H1 (cell line): ENCODE results near the gene ASAP2. TPM values are rescaled to one million over a fixed set of nuclear protein-coding genes. Genes with fewer than 3 reads are reported as not detected.
A peak's percentile ranks its signal among the peaks of the same experiment; 100 is the strongest.

Source experiments
- CTCF ChIA-PET: fragments of 300-600 bp; sonication (Branson Sonifier 250); formaldehyde crosslinking; loops from one replicate; lab custom pipeline; 2021; ENCODE audit not compliant: partially characterized antibody; lab: Charles Lee
- POLR2A ChIA-PET: fragments of 300-600 bp; sonication (Branson Sonifier 250); formaldehyde crosslinking; loops from one replicate; lab custom pipeline; 2021; ENCODE audit warnings: inconsistent platforms; ENCODE audit not compliant: partially characterized antibody; lab: Charles Lee
- DNase-seq, 2 experiments: peaks; one replicate each; pipeline versions ENCODE4 v3.0.0 to v3.0.0-alpha.2; 2010 to 2022; ENCODE audit warnings: low spot score in 2 of 2, low read depth in 1 of 2, mixed read lengths in 1 of 2
- FAIRE-seq: peaks from 2 replicates; lab custom pipeline; 2011; peaks lifted over from hg19 to GRCh38; lab: Jason Lieb, UNC
- H2AFZ ChIP-seq: 2 replicates; pipeline ENCODE4 v1.8.1; 2012; ENCODE audit warnings: low read length, inconsistent platforms
- H2AK5ac ChIP-seq: 2 replicates; pipeline ENCODE4 v1.6.1; 2013; ENCODE audit warnings: low read depth, low read length
- H2BK120ac ChIP-seq: replicated peaks from 2 replicates; pipeline ENCODE3; 2013; ENCODE audit warnings: low read depth, low read length, inconsistent platforms
- H2BK12ac ChIP-seq: 2 replicates; pipeline ENCODE4 v1.6.1; 2013; ENCODE audit warnings: low read depth, low read length
- H2BK15ac ChIP-seq: 2 replicates; pipeline ENCODE4 v1.6.1; 2013; ENCODE audit warnings: low read length
- H2BK20ac ChIP-seq: 2 replicates; pipeline ENCODE4 v1.6.1; 2013; ENCODE audit warnings: low read length
- H2BK5ac ChIP-seq: 2 replicates; pipeline ENCODE4 v1.6.1; 2013; ENCODE audit warnings: low read depth, low read length
- H3K14ac ChIP-seq: 2 replicates; pipeline ENCODE4 v1.6.1; 2013; ENCODE audit warnings: inconsistent platforms; ENCODE audit not compliant: insufficient read length
- H3K18ac ChIP-seq: 2 replicates; pipeline ENCODE4 v1.6.1; 2013; ENCODE audit warnings: low read length; ENCODE audit errors: extremely low read depth
- H3K23ac ChIP-seq: 2 replicates; pipeline ENCODE4 v1.6.1; 2013; ENCODE audit warnings: inconsistent platforms; ENCODE audit not compliant: insufficient read length
- H3K23me2 ChIP-seq: 2 replicates; pipeline ENCODE4 v1.6.1; 2013; ENCODE audit warnings: low read depth, low read length
- H3K27ac ChIP-seq: 2 replicates; pipeline ENCODE4 v1.6.1; 2011; ENCODE audit warnings: low read depth, low read length, inconsistent platforms
- H3K27me3 ChIP-seq, 4 experiments: replicated peaks in 1 of 4; 1 replicate in 1 of 4; 2 replicates in 3 of 4; pipeline versions ENCODE4 v1.6.1 to v1.8.1; 2011 to 2013; ENCODE audit warnings: low read length in 3 of 4, mild to moderate bottlenecking in 3 of 4, inconsistent platforms in 2 of 4, mixed read lengths in 2 of 4, moderate library complexity in 1 of 4; ENCODE audit not compliant: control insufficient read depth in 3 of 4, insufficient read depth in 3 of 4; ENCODE audit errors: extremely low read depth in 1 of 4
- H3K36me3 ChIP-seq, 4 experiments: 2 replicates each; pipeline versions ENCODE4 v1.6.1 to v1.8.1; 2011 to 2013; ENCODE audit warnings: mild to moderate bottlenecking in 4 of 4, low read length in 3 of 4, moderate library complexity in 2 of 4, control low read depth in 1 of 4, inconsistent platforms in 1 of 4; ENCODE audit not compliant: insufficient read depth in 4 of 4, control insufficient read depth in 2 of 4
- H3K4ac ChIP-seq: replicated peaks from 2 replicates; pipeline ENCODE3; 2013; ENCODE audit warnings: low read length, low read depth, mixed read lengths, inconsistent platforms; ENCODE audit not compliant: insufficient read length
- H3K4me1 ChIP-seq, 4 experiments: replicated peaks in 1 of 4; 1 replicate in 1 of 4; 2 replicates in 3 of 4; pipeline versions ENCODE4 v1.6.1 to v1.8.1; 2011 to 2013; ENCODE audit warnings: low read length in 3 of 4, inconsistent platforms in 2 of 4, mixed read lengths in 1 of 4; ENCODE audit not compliant: insufficient read depth in 4 of 4, control insufficient read depth in 3 of 4
- H3K4me2 ChIP-seq, 2 experiments: 2 replicates each; pipeline versions ENCODE4 v1.6.1 to v1.8.1; 2011 to 2013; ENCODE audit warnings: low read depth in 2 of 2, low read length in 2 of 2, control low read depth in 1 of 2, inconsistent platforms in 1 of 2, mild to moderate bottlenecking in 1 of 2; ENCODE audit not compliant: insufficient read depth in 1 of 2
- H3K4me3 ChIP-seq, 4 experiments: fragments of 200-600, 300-600 bp in 1 of 4; sonication (generic), shearing (Covaris generic), sonication (Bioruptor Twin) in 1 of 4; 2 replicates each; pipeline versions ENCODE4 v1.5.1 to v1.8.1; 2011 to 2016; ENCODE audit warnings: low read length in 4 of 4, low read depth in 3 of 4, control low read depth in 2 of 4, inconsistent platforms in 2 of 4, mild to moderate bottlenecking in 2 of 4, mixed read lengths in 1 of 4, moderate library complexity in 1 of 4; ENCODE audit not compliant: insufficient read depth in 2 of 4; ENCODE audit errors: extremely low read depth in 1 of 4
- H3K56ac ChIP-seq: replicated peaks from 2 replicates; pipeline ENCODE3; 2013; ENCODE audit warnings: low read depth, mild to moderate bottlenecking, mixed read lengths, low read length, inconsistent platforms; ENCODE audit not compliant: insufficient read length
- H3K79me1 ChIP-seq: 2 replicates; pipeline ENCODE4 v1.6.1; 2013; ENCODE audit warnings: low read depth, low read length, control low read depth
- H3K79me2 ChIP-seq, 2 experiments: 2 replicates each; pipeline versions ENCODE4 v1.6.1 to v1.8.1; 2012 to 2013; ENCODE audit warnings: low read length in 2 of 2, mild to moderate bottlenecking in 2 of 2, inconsistent platforms in 1 of 2; ENCODE audit not compliant: insufficient read depth in 2 of 2, control insufficient read depth in 1 of 2
- H3K9ac ChIP-seq, 4 experiments: replicated peaks in 1 of 4; 1 replicate in 1 of 4; 2 replicates in 3 of 4; pipeline versions ENCODE4 v1.6.1 to v1.8.1; 2011 to 2013; ENCODE audit warnings: low read depth in 3 of 4, low read length in 3 of 4, control low read depth in 2 of 4, mild to moderate bottlenecking in 2 of 4, moderate library complexity in 2 of 4, inconsistent platforms in 1 of 4; ENCODE audit errors: extremely low read depth in 1 of 4
- H3K9me3 ChIP-seq, 2 experiments: 2 replicates each; pipeline versions ENCODE4 v1.6.1 to v1.8.1; 2012 to 2013; ENCODE audit warnings: mild to moderate bottlenecking in 2 of 2, moderate library complexity in 2 of 2, control low read depth in 1 of 2, inconsistent platforms in 1 of 2, low read depth in 1 of 2, low read length in 1 of 2, mixed read lengths in 1 of 2; ENCODE audit not compliant: insufficient read depth in 2 of 2
- H4K20me1 ChIP-seq, 2 experiments: replicated peaks in 1 of 2; 2 replicates each; pipeline versions ENCODE3 to v1.8.1; 2011 to 2013; ENCODE audit warnings: inconsistent platforms in 2 of 2, low read length in 2 of 2, mild to moderate bottlenecking in 1 of 2; ENCODE audit not compliant: insufficient read depth in 2 of 2, control insufficient read depth in 1 of 2
- H4K5ac ChIP-seq: 2 replicates; pipeline ENCODE4 v1.6.1; 2013; ENCODE audit warnings: low read length, low read depth, mixed read lengths, inconsistent platforms; ENCODE audit not compliant: insufficient read length
- H4K8ac ChIP-seq: 2 replicates; pipeline ENCODE4 v1.8.0; 2013; ENCODE audit warnings: mild to moderate bottlenecking, moderate library complexity, low read length, inconsistent platforms; ENCODE audit not compliant: insufficient read depth; ENCODE audit errors: extremely low read depth
- H4K91ac ChIP-seq: replicated peaks from 2 replicates; pipeline ENCODE3; 2013; ENCODE audit warnings: low read length, mixed read lengths, inconsistent platforms; ENCODE audit not compliant: insufficient read length
- EGR1 ChIP-seq: IDR thresholded peaks from 2 replicates; pipeline ENCODE4 v1.6.1; 2011; ENCODE audit warnings: low read depth, low read length, borderline replicate concordance
- KDM4A ChIP-seq: IDR thresholded peaks from one replicate; pipeline ENCODE4 v1.7.1; 2012; ENCODE audit warnings: low read depth, mild to moderate bottlenecking, moderate library complexity, low read length, inconsistent platforms; ENCODE audit not compliant: severe bottlenecking
- WGBS, 2 experiments: shearing (Covaris generic) in 1 of 2; methylation state at CpG; one replicate each; pipeline versions ENCODE4 v1.1.6 to v1.1.7; 2013 to 2015; ENCODE audit warnings: low lambda C conversion rate in 2 of 2, mixed read lengths in 2 of 2, inconsistent platforms in 1 of 2, low coverage in 1 of 2, missing lambda C conversion rate in 1 of 2; ENCODE audit not compliant: insufficient replicate concordance in 2 of 2, insufficient coverage in 1 of 2, insufficient read length in 1 of 2; ENCODE audit errors: extremely low coverage in 1 of 2, missing lambda C conversion rate in 1 of 2; 5-methylcytosine and 5-hydroxymethylcytosine counted together
- polyA plus RNA-seq, 7 experiments: library from polyadenylated mRNA; depleted of rRNA in 3 of 7; stranded (reverse) in 5 of 7; unstranded in 2 of 7; fragments of >200 nt in 5 of 7; fragments of 200-250 nt in 2 of 7; gene quantifications; 1 replicate in 5 of 7; 2 replicates in 1 of 7; 4 replicates in 1 of 7; pipeline versions ENCODE4 v1.2.1 to v1.2.3, GENCODE V29; 2011 to 2013; ENCODE audit warnings: missing spikeins in 2 of 7, mixed read lengths in 2 of 7
- total RNA-seq: library from RNA; stranded (reverse); fragmentation: NEBNext Ultra II Directional; extraction: Animal tissue kit (Norgen Biotek cat#: 25700); gene quantifications from 2 replicates; pipeline ENCODE4 v1.2.1, GENCODE V29; 2021

The ASAP2 gene
- total and polyA plus RNA-seq, 2 of the 8 experiments (the other 6 are each of a cell fraction or from before 2014, with no cell fraction given), result 10.2 to 18.7 TPM

DNA sequence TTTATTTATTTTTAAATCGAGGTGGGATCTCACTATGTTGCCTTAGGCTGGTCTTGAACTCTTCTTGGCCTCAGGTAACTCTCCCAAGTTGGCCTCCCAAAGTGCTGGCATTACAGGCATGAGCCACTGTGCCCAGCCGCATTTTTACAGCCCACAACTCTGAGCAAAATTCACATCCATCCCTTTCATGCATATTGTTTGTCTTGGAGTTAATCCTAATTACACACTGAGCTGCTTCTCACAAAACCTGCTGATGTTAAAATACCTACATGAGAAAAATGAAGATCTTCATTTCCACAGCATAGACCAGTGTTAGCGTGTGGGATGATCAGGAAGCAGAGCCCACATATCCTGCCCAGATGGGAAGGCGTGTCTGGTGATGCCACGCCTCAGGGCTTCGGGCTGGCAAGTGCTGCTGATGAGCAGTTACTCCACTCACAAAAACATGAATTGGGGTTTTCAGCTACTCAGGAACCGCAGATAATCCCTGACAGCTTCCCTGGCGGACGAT is 202.1 kb downstream of the ASAP2 start:
- Histone ChIP-seq H4K91ac (no peak overlapping the region), H2BK12ac (no peak overlapping the region), H2AFZ (no peak overlapping the region), H3K4me2 (no peak overlapping the region), H3K4me3 (no peak overlapping the region), H2BK15ac (no peak overlapping the region), H2AK5ac (no peak overlapping the region), H3K9me3 (no peaks in the 10 kb centered on the region), H3K23me2 (no peaks in the 10 kb centered on the region), H3K4me1 (no peaks in the 10 kb centered on the region), H3K79me1 (no peaks in the 10 kb centered on the region), H3K36me3 (peaks cover 0 to 3% (median 0%) of the 10 kb centered on the region in 4 experiments; a peak in 2 of 8 replicates), H3K9ac (no peak overlapping the region), H3K14ac (no peak overlapping the region), H3K79me2 (no peaks in the 10 kb centered on the region), H3K18ac (no peak overlapping the region), H3K23ac (no peak overlapping the region), H4K8ac (peak overlapping the region; percentile 12; the same call in 1 of the 2 replicates), H2BK20ac (no peak overlapping the region), H4K20me1 (no peaks in the 10 kb centered on the region), H4K5ac (no peak overlapping the region), H3K27me3 (no peaks in the 10 kb centered on the region), H3K4ac (no peak overlapping the region), H3K27ac (no peak overlapping the region), H2BK5ac (no peak overlapping the region), H3K56ac (no peak overlapping the region), H2BK120ac (no peak overlapping the region)
- 93% methylated on average over 9 of the region's 9 CpGs; no CpG with 5 or more reads in 1 of the 2 experiments for WGBS, 2 experiments
- ChIA-PET CTCF (interaction anchor here (0.6 to 1.1 kb wide), 2 partner anchors 33 to 269 kb away, joined by 3 to 4 read pairs; no protein-coding TSS in a partner anchor), POLR2A (interaction anchor here (1.3 kb wide), 1 partner anchor 14 kb away, joined by 4 read pairs; the partner anchor contains the start of gene ITGB1BP1)
- FAIRE-seq (no peak), DNase-seq (no peak)
- TF ChIP-seq KDM4A (no peak), EGR1 (no peak)
